HG02571 (cell line): Measurements from ENCODE around the gene NCMAP.

Experiments
- ATAC-seq: cut with Tn5 transposase; IDR thresholded peaks from one replicate; pipeline ENCODE4 v1.9.1; 2021; ENCODE audit warnings: mild to moderate bottlenecking, moderate library complexity; ENCODE audit not compliant: unreplicated experiment

The NCMAP gene

GRCh38 chr1:24570265-24571125, 14.6 kb downstream of the NCMAP start:
- ATAC-seq, result no peak

GRCh38 chr1:24572301-24572700, 16.4 kb downstream of the NCMAP start:
- no peak for ATAC-seq

GRCh38 chr1:24575905-24576587, 20.2 kb downstream of the NCMAP start:
- ATAC-seq, result no peak

- no peak for ATAC-seq
Observed at GRCh38 chr1:24578846-24579245, 23.0 kb downstream of the NCMAP start.

GRCh38 chr1:24580756-24581155, 24.9 kb downstream of the NCMAP start:
- no peak for ATAC-seq

GRCh38 chr1:24584171-24584647, 28.3 kb downstream of the NCMAP start:
- no peak for ATAC-seq

- no peak for ATAC-seq
Observed at GRCh38 chr1:24586119-24586518, 30.2 kb downstream of the NCMAP start.

- ATAC-seq, result no peak
Observed at GRCh38 chr1:24586970-24587820, 31.3 kb downstream of the NCMAP start.

GRCh38 chr1:24588573-24588972, 32.7 kb downstream of the NCMAP start:
- ATAC-seq, result no peak

- no peak for ATAC-seq
Observed at GRCh38 chr1:24589200-24589599, 33.3 kb downstream of the NCMAP start.

- ATAC-seq, result no peak
Observed at GRCh38 chr1:24591781-24592180, 35.9 kb downstream of the NCMAP start.

- no peak for ATAC-seq
Observed at GRCh38 chr1:24594328-24594598, 38.4 kb downstream of the NCMAP start.

GRCh38 chr1:24596401-24596880, 40.6 kb downstream of the NCMAP start:
- no peak for ATAC-seq

GRCh38 chr1:24599265-24599664, 43.4 kb downstream of the NCMAP start:
- ATAC-seq, result no peak

- no peak for ATAC-seq
Observed at GRCh38 chr1:24600551-24600950, 44.7 kb downstream of the NCMAP start.

- ATAC-seq, result no peak
Observed at GRCh38 chr1:24605534-24606295, 49.8 kb downstream of the NCMAP start.

- ATAC-seq, result no peak
Observed at GRCh38 chr1:24606296-24606605, 50.4 kb downstream of the NCMAP start.

- ATAC-seq, result no peak
Observed at GRCh38 chr1:24606621-24607020, 50.7 kb downstream of the NCMAP start.

GRCh38 chr1:24609949-24610517, 54.1 kb downstream of the NCMAP start:
- no peak for ATAC-seq

GRCh38 chr1:24619376-24619775, 63.5 kb downstream of the NCMAP start:
- no peak for ATAC-seq
